Measurements from ENCODE around the gene SLC35E1.
A peak's percentile ranks its signal among the peaks of the same experiment; 100 is the strongest.

Gene SLC35E1

GRCh38 chr19:16596399-16596798, 24.2 kb upstream of the SLC35E1 start:
- DNase-seq, result no peak

GRCh38 chr19:16595097-16595496, 22.9 kb upstream of the SLC35E1 start:
- DNase-seq, result peak in 1 of 2 donors; percentile 18

GRCh38 chr19:16594681-16595091, 22.5 kb upstream of the SLC35E1 start:
- DNase-seq, result peak; percentile 44 to 67

- peak; percentile 73 to 76 for DNase-seq
These were observed 21.9 kb upstream of the SLC35E1 start for GRCh38 chr19:16594131-16594586.

- no peak for DNase-seq
These were observed 21.0 kb upstream of the SLC35E1 start for GRCh38 chr19:16593181-16593580.

- DNase-seq, result no peak
These were observed 19.8 kb upstream of the SLC35E1 start for GRCh38 chr19:16591803-16592556.

GRCh38 chr19:16590876-16591802, 18.9 kb upstream of the SLC35E1 start:
- DNase-seq, result no peak

GRCh38 chr19:16589917-16590316, 17.7 kb upstream of the SLC35E1 start:
- no peak for DNase-seq

GRCh38 chr19:16588824-16589577, 16.8 kb upstream of the SLC35E1 start:
- no peak for DNase-seq

GRCh38 chr19:16587833-16588823, 15.9 kb upstream of the SLC35E1 start:
- peak; percentile 72 to 85 for DNase-seq

- DNase-seq, result peak; percentile 45 to 73
These were observed 15.0 kb upstream of the SLC35E1 start for GRCh38 chr19:16586991-16587832.

GRCh38 chr19:16586477-16586871, 14.3 kb upstream of the SLC35E1 start:
- DNase-seq, result no peak

- peak; percentile 49 to 76 for DNase-seq
These were observed 13.7 kb upstream of the SLC35E1 start for GRCh38 chr19:16585808-16586476.

- no peak for DNase-seq
These were observed 13.0 kb upstream of the SLC35E1 start for GRCh38 chr19:16585094-16585801.

- DNase-seq, result peak; percentile 95 to 96
These were observed 12.3 kb upstream of the SLC35E1 start for GRCh38 chr19:16584248-16585093.

GRCh38 chr19:16582486-16583261, 10.5 kb upstream of the SLC35E1 start:
- DNase-seq, result no peak

GRCh38 chr19:16581971-16582343, 9.7 kb upstream of the SLC35E1 start:
- no peak for DNase-seq

Data from CD4-positive, alpha-beta T cell treated with Interleukin-4 for 1 hour (primary cell).